AG04450 (cell line): ENCODE results near the gene ADAM19. TPM values are rescaled to one million over a fixed set of nuclear protein-coding genes. Genes with fewer than 3 reads are reported as not detected.
A peak's percentile ranks its signal among the peaks of the same experiment; 100 is the strongest.

ENCODE experiments used
- CTCF ChIA-PET: fragments of 300-600, 350-600 bp; formaldehyde crosslinking; extraction: SDS; loops from one replicate; lab custom pipeline; 2022; ENCODE audit warnings: antibody characterized with exemption, inconsistent platforms; lab: Charles Lee
- POLR2A ChIA-PET: fragments of 350-600 bp; formaldehyde crosslinking; extraction: SDS; loops from one replicate; lab custom pipeline; 2021; ENCODE audit warnings: antibody characterized with exemption, inconsistent platforms; lab: Yijun Ruan, JAX
- DNase-seq: peaks from one replicate; pipeline ENCODE4 v3.0.0-alpha.2; 2011; ENCODE audit warnings: low read depth, low spot score
- H3K27ac ChIP-seq: one replicate; pipeline ENCODE4 v1.5.1; 2012; ENCODE audit warnings: low read depth, low read length, control low read depth
- H3K27me3 ChIP-seq: one replicate; pipeline ENCODE4 v1.6.0; 2012; ENCODE audit warnings: low read length; ENCODE audit not compliant: control insufficient read depth, insufficient read depth
- H3K4me3 ChIP-seq: 2 replicates; pipeline ENCODE4 v1.5.1; 2011; ENCODE audit warnings: mild to moderate bottlenecking, low read depth, low read length, control low read depth
- H3K9me3 ChIP-seq: 2 replicates; pipeline ENCODE4 v1.5.1; 2012; ENCODE audit warnings: low read length; ENCODE audit not compliant: control insufficient read depth, insufficient read depth
- polyA plus RNA-seq: library from polyadenylated mRNA; depleted of rRNA; stranded (reverse); fragments of >200 nt; gene quantifications from 2 replicates; pipeline ENCODE4 v1.2.3, GENCODE V29; 2011
- TF ChIP-seq, protein P1 (sequence below): IDR thresholded peaks from 2 replicates; pipeline ENCODE4 v1.5.1; 2011; ENCODE audit warnings: low read depth, low read length, control low read depth, inconsistent platforms

ADAM19 gene
- polyA plus RNA-seq, 1 experiment: 44.7 TPM

DNA sequence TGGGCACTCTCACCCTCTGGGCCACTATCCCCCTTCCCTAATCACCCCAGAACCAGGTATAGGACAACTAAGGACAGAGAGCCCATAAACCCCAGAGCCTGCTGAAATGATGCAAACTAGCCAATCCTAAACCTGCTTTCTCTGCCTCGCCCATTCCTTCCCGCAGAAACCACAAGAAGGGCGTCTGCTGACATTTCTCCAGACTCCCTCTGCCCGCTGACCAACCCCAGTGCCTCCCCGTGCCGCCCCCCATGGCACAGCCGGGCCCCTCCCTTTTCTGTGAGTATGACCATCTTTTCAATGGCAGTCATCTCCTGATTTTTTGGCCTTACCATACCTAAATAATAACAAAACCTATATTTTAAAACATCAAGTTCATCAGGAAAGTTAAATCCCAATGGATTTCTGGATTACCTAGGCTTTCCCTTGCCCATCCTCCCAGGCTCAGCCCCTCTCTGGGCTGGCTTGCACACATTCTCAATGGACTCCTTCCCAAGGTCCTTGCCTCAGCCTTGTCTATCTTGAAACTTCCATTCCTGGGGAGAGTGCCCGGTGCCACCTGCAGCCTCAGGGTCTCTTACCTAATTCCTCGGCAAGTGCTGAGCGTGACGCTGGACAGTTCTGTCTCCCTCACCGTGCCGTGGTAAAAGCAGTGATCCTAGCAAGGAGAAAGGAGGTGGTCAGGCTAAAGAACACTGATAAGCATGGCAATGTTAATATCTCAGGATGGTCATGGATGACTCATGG lies 45.2 kb downstream of the ADAM19 start:
- ChIA-PET POLR2A (no interaction called here), CTCF (no interaction called here)
- Histone ChIP-seq H3K27ac (no peak overlapping the region), H3K4me3 (no peak overlapping the region), H3K9me3 (no peaks in the 10 kb centered on the region), H3K27me3 (no peaks in the 10 kb centered on the region)
- no peak for DNase-seq
- TF ChIP-seq, protein P1, sequence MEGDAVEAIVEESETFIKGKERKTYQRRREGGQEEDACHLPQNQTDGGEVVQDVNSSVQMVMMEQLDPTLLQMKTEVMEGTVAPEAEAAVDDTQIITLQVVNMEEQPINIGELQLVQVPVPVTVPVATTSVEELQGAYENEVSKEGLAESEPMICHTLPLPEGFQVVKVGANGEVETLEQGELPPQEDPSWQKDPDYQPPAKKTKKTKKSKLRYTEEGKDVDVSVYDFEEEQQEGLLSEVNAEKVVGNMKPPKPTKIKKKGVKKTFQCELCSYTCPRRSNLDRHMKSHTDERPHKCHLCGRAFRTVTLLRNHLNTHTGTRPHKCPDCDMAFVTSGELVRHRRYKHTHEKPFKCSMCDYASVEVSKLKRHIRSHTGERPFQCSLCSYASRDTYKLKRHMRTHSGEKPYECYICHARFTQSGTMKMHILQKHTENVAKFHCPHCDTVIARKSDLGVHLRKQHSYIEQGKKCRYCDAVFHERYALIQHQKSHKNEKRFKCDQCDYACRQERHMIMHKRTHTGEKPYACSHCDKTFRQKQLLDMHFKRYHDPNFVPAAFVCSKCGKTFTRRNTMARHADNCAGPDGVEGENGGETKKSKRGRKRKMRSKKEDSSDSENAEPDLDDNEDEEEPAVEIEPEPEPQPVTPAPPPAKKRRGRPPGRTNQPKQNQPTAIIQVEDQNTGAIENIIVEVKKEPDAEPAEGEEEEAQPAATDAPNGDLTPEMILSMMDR: no peak

GRCh38 chr5:157529002-157529401 lies 46.6 kb downstream of the ADAM19 start:
- H3K4me3 ChIP-seq: no peak overlapping the region
- TF ChIP-seq, protein P1: no peak
- no peaks in the 10 kb centered on the region for H3K9me3 ChIP-seq
- ChIA-PET CTCF (no interaction called here), POLR2A (no interaction called here)
- H3K27me3 ChIP-seq: no peaks in the 10 kb centered on the region
- no peak for DNase-seq
- no peak overlapping the region for H3K27ac ChIP-seq

GRCh38 chr5:157528036-157528632 lies 47.4 kb downstream of the ADAM19 start:
- Histone ChIP-seq H3K27me3 (no peaks in the 10 kb centered on the region), H3K4me3 (no peak overlapping the region), H3K9me3 (no peaks in the 10 kb centered on the region), H3K27ac (peak overlapping the region; percentile 21)
- ChIA-PET POLR2A (interaction anchor here (0.7 to 1.0 kb wide), 2 partner anchors 12 to 16 kb away, joined by 3 to 5 read pairs; no protein-coding TSS in a partner anchor), CTCF (interaction anchor here (0.8 kb wide), 1 partner anchor 186 kb away, joined by 4 read pairs; no protein-coding TSS in a partner anchor)
- DNase-seq: no peak
- TF ChIP-seq, protein P1: no peak

DNA sequence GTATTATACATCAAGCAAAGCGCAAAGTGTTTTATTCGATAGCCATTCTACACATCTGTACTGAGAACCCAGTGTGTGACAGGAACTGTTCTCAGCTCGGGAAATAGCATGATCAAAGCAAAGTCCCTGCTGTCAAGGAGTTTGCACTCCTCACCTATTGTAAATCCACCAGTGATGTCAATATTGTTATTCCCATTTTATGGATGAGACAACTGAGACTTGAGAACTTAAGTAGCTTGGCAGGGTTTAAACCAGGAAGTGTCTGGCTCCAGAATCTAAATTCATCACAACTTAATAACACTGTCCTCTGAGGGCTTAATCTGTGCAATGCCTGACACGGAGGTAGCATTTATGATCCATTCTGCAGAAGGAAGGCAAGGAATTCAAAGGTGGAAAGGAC lies 50.7 kb downstream of the ADAM19 start:
- no peak overlapping the region for H3K4me3 ChIP-seq
- CTCF ChIA-PET: interaction anchor here (1.3 to 1.4 kb wide), 2 partner anchors 8 to 218 kb away, joined by 3 to 5 read pairs; partner anchors contain the start of gene LSM11
- H3K27ac ChIP-seq: peak overlapping the region; percentile 11
- no peaks in the 10 kb centered on the region for H3K9me3 ChIP-seq
- TF ChIP-seq, protein P1: no peak
- H3K27me3 ChIP-seq: no peaks in the 10 kb centered on the region
- no peak for DNase-seq
- POLR2A ChIA-PET: no interaction called here

- ChIA-PET POLR2A (interaction anchor here (0.8 kb wide), 1 partner anchor 17 kb away, joined by 3 read pairs; no protein-coding TSS in a partner anchor), CTCF (interaction anchor here (0.7 to 1.3 kb wide), 2 partner anchors 21 to 219 kb away, joined by 3 read pairs; partner anchors contain the start of gene LSM11)
Measured at GRCh38 chr5:157523976-157524375, 51.6 kb downstream of the ADAM19 start.

More at GRCh38 chr5:157523976-157524375, 51.6 kb downstream of the ADAM19 start:
- no peaks in the 10 kb centered on the region for H3K9me3 ChIP-seq
- no peak for DNase-seq
- TF ChIP-seq, protein P1: no peak
- peak overlapping the region; percentile 47 for H3K27ac ChIP-seq
- no peaks in the 10 kb centered on the region for H3K27me3 ChIP-seq
- no peak overlapping the region for H3K4me3 ChIP-seq
